Measurements from ENCODE around the gene GHRHR. TPM values are rescaled to one million over a fixed set of nuclear protein-coding genes. Genes with fewer than 3 reads are reported as not detected.

GHRHR gene
- total and polyA plus RNA-seq, 9 of the 15 experiments (the other 6 are each of a cell fraction or from before 2014, with no cell fraction given), result not detected

- H3K4me1 ChIP-seq (replicated peaks in 1 of 2; ENCODE audit: control insufficient read depth in 2 of 2, insufficient read depth in 2 of 2, low read length in 2 of 2), result no peaks in the 10 kb centered on the region; a peak in 2 of 5 replicates
- CTCF ChIA-PET (ENCODE audit: low intra/inter-chr PET ratio), result no interaction called here
- no peak overlapping the region for H2AFZ ChIP-seq (ENCODE audit: low read depth, low read length)
- intact Hi-C loops (cut with micrococcal nuclease), result no loop called here
- 0% methylated on average over 4 of the region's 5 CpGs for WGBS (ENCODE audit: insufficient coverage, low coverage, missing lambda C conversion rate)
- H3K27ac ChIP-seq (ENCODE audit: extremely low read depth, low read depth, low read length), result no peak overlapping the region
- no peak for FAIRE-seq
- no peak for DNase-seq (ENCODE audit: extremely low read depth in 1 of 4, low spot score in 3 of 4)
- H3K4me3 ChIP-seq, result no peak overlapping the region
- no peaks in the 10 kb centered on the region for H3K79me2 ChIP-seq (ENCODE audit: control insufficient read depth, insufficient read depth, low read length)
- peaks cover 30 to 67% of the 10 kb centered on the region in 2 experiments for H3K27me3 ChIP-seq (ENCODE audit: control insufficient read depth in 2 of 2, insufficient read depth in 2 of 2, low read length in 2 of 2)
- TF ChIP-seq, protein P1, sequence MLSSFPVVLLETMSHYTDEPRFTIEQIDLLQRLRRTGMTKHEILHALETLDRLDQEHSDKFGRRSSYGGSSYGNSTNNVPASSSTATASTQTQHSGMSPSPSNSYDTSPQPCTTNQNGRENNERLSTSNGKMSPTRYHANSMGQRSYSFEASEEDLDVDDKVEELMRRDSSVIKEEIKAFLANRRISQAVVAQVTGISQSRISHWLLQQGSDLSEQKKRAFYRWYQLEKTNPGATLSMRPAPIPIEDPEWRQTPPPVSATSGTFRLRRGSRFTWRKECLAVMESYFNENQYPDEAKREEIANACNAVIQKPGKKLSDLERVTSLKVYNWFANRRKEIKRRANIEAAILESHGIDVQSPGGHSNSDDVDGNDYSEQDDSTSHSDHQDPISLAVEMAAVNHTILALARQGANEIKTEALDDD (IDR thresholded peaks at IDR 0.05), result no peak
- no peak for TF ChIP-seq CBFA2T2 (conservative IDR thresholded peaks at IDR 0.05)
- no peak for TF ChIP-seq PPARD (CRISPR knock-in tag; IDR thresholded peaks at IDR 0.05)
- no peak for TF ChIP-seq CBFA2T3 (IDR thresholded peaks at IDR 0.05)
- no peak for TF ChIP-seq NCOA1 (IDR thresholded peaks at IDR 0.05; ENCODE audit: low read depth)
- no peak for TF ChIP-seq STAG1 (CRISPR knock-in tag; IDR thresholded peaks at IDR 0.05; ENCODE audit: borderline replicate concordance)
- no peak for TF ChIP-seq NR0B1 (IDR thresholded peaks at IDR 0.05; ENCODE audit: partially characterized antibody)
- TF ChIP-seq PBX2 (CRISPR knock-in tag; IDR thresholded peaks at IDR 0.05; ENCODE audit: low read depth), result no peak
- TF ChIP-seq PBX2 (tag; conservative IDR thresholded peaks at IDR 0.05; ENCODE audit: low read depth), result no peak
- TF ChIP-seq, protein P2, sequence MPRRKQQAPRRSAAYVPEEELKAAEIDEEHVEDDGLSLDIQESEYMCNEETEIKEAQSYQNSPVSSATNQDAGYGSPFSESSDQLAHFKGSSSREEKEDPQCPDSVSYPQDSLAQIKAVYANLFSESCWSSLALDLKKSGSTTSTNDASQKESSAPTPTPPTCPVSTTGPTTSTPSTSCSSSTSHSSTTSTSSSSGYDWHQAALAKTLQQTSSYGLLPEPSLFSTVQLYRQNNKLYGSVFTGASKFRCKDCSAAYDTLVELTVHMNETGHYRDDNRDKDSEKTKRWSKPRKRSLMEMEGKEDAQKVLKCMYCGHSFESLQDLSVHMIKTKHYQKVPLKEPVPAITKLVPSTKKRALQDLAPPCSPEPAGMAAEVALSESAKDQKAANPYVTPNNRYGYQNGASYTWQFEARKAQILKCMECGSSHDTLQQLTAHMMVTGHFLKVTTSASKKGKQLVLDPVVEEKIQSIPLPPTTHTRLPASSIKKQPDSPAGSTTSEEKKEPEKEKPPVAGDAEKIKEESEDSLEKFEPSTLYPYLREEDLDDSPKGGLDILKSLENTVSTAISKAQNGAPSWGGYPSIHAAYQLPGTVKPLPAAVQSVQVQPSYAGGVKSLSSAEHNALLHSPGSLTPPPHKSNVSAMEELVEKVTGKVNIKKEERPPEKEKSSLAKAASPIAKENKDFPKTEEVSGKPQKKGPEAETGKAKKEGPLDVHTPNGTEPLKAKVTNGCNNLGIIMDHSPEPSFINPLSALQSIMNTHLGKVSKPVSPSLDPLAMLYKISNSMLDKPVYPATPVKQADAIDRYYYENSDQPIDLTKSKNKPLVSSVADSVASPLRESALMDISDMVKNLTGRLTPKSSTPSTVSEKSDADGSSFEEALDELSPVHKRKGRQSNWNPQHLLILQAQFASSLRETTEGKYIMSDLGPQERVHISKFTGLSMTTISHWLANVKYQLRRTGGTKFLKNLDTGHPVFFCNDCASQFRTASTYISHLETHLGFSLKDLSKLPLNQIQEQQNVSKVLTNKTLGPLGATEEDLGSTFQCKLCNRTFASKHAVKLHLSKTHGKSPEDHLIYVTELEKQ (CRISPR knock-in tag; IDR thresholded peaks at IDR 0.05), result no peak
- no peak for TF ChIP-seq ZFP1 (CRISPR knock-in tag; IDR thresholded peaks at IDR 0.05)
- TF ChIP-seq SP2 (IDR thresholded peaks at IDR 0.05; ENCODE audit: extremely low read depth, low read depth, low read length, poor library complexity, severe bottlenecking), result no peak
- TF ChIP-seq LARP7 (IDR thresholded peaks at IDR 0.05), result no peak
- no peaks in the 10 kb centered on the region for H3K36me3 ChIP-seq (ENCODE audit: control insufficient read depth, insufficient read depth, low read length)
- in situ Hi-C loops (cut with MboI), result no loop called here
- H3K9me3 ChIP-seq (replicated peaks; ENCODE audit: control insufficient read depth, insufficient read depth, low read depth, low read length), result no peaks in the 10 kb centered on the region
- H3K9me1 ChIP-seq (ENCODE audit: control insufficient read depth, insufficient read depth, low read length), result no peaks in the 10 kb centered on the region
- no peak overlapping the region for H3K4me2 ChIP-seq (ENCODE audit: insufficient read depth, low read length)
- no peak for ATAC-seq
- no TSS peak for BruUV-seq (replicated peaks)
- H3K9ac ChIP-seq (ENCODE audit: insufficient read depth in 1 of 2, low read depth in 2 of 2, low read length in 2 of 2), result no peak overlapping the region
- POLR2A ChIA-PET, result interaction anchor here (1.0 kb wide), 1 partner anchor 26 kb away, joined by 3 read pairs; no protein-coding TSS in a partner anchor
- 0 out of 2 replicates have a peak, but pooled peaks cover 4% of the 10 kb centered on the region for H4K20me1 ChIP-seq (replicated peaks; ENCODE audit: control insufficient read depth, insufficient read depth, low read length)
Measured at GRCh38 chr7:31028006-31028405, 64.3 kb downstream of the GHRHR start.

Data from K562 (cell line).